ENCODE results near the gene CLEC18C.
"Not testable (repeated sequence)": the region's sequence is repeated elsewhere in the genome, so short reads cannot be mapped to it uniquely, and the experiment has no call there.

CLEC18C gene

GRCh38 chr16:70173916-70174315 is 329 bp downstream of the CLEC18C start:
- H3K4me1 Mint-ChIP-seq; H3K27me3 Mint-ChIP-seq; H3K36me3 Mint-ChIP-seq; DNase-seq; ATAC-seq (replicated peaks); H3K9me3 Mint-ChIP-seq; H3K4me3 Mint-ChIP-seq; H3K27ac Mint-ChIP-seq: not testable (repeated sequence)

DNA sequence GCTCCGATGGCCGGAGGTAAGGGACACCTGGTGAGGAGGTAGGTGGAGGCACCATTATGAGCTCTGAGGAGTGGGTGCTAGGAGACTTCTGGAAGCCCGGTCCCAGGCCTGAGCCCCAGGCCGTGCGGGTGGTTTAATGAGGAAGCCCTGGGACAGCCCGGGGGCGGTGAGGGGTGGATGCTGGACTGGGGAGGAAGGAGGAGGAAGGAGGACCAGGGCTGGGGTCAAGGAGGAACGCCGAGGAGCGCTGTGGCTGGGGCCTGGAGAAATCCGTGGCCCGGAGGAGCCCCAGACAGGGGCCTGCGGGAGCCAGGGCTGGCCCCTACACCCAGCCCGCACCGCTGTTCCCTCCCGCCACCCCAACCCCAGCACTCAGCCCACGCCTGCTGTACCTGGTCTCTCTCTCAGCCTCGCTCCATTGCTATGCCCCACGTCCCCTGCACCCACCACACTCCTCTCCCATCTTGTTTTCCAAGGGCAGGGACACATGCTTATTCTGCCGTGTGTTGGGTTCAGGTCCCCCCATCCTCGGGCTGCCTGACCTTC is 873 bp downstream of the CLEC18C start:
- not testable (repeated sequence) for H3K4me1 Mint-ChIP-seq; H3K27me3 Mint-ChIP-seq; ATAC-seq (replicated peaks); H3K4me3 Mint-ChIP-seq; DNase-seq; H3K9me3 Mint-ChIP-seq; H3K36me3 Mint-ChIP-seq; H3K27ac Mint-ChIP-seq

- not testable (repeated sequence) for H3K36me3 Mint-ChIP-seq, H3K27ac Mint-ChIP-seq, H3K4me1 Mint-ChIP-seq, H3K27me3 Mint-ChIP-seq, H3K9me3 Mint-ChIP-seq, DNase-seq
- peak; percentile 58 to 78 for ATAC-seq (replicated peaks)
- peak overlapping the region in 1 of 2 donors; percentile 63 for H3K4me3 Mint-ChIP-seq
Measured at GRCh38 chr16:70187858-70188607, 14.4 kb downstream of the CLEC18C start.

GRCh38 chr16:70188608-70188915 is 15.0 kb downstream of the CLEC18C start:
- H3K4me1 Mint-ChIP-seq, H3K9me3 Mint-ChIP-seq, H3K27me3 Mint-ChIP-seq, H3K27ac Mint-ChIP-seq, H3K36me3 Mint-ChIP-seq, H3K4me3 Mint-ChIP-seq, DNase-seq: not testable (repeated sequence)
- ATAC-seq (replicated peaks): peak; percentile 24 to 26

DNA sequence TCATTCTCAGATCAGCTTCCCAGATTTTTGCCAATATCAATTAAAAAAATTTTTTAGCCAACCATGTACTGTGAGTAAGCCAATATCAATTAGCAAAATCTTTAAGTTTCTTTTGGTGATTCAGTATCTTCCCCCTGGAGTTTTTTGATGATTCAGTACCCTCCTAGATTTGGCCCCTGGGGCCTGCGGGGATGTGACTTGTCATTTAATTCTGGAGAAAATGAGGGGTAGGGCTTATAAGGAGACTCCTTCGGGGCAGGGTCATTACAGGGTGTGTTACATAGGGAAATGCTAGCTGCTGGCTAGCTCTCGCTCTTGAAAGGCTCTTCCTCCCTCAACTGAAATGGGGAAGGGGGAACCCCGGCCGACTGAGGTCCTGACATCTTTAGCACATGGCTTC is 17.0 kb downstream of the CLEC18C start:
- not testable (repeated sequence) for H3K36me3 Mint-ChIP-seq, H3K4me1 Mint-ChIP-seq, H3K27me3 Mint-ChIP-seq, H3K9me3 Mint-ChIP-seq, DNase-seq, H3K4me3 Mint-ChIP-seq, H3K27ac Mint-ChIP-seq
- peak; percentile 34 to 67 for ATAC-seq (replicated peaks)

- H3K9me3 Mint-ChIP-seq; H3K4me1 Mint-ChIP-seq; H3K27ac Mint-ChIP-seq; DNase-seq; ATAC-seq (replicated peaks); H3K36me3 Mint-ChIP-seq; H3K4me3 Mint-ChIP-seq; H3K27me3 Mint-ChIP-seq: not testable (repeated sequence)
Measured at GRCh38 chr16:70196683-70197300, 23.2 kb downstream of the CLEC18C start.

DNA sequence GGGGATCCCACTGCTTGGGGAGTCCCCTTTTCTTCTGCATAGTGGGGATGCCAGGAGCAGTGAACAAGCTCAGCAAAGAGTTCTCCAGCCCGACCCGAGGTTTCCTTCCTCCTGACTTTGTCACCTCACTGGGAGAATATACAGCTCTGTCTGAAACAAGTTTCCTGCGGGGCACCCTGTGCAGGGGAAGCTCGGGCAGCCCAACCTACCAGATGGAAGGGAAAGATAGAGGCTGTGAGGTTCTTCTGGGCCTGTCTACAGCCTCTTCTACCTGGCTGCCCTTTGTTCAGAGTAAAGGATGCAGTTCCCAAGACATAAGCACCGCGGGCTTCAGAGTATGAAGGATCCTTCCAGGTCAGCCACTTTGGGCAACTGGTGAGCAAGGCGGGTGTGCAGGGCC is 24.0 kb downstream of the CLEC18C start:
- H3K4me1 Mint-ChIP-seq; H3K27me3 Mint-ChIP-seq; H3K36me3 Mint-ChIP-seq; H3K4me3 Mint-ChIP-seq; H3K27ac Mint-ChIP-seq; H3K9me3 Mint-ChIP-seq; DNase-seq; ATAC-seq (replicated peaks): not testable (repeated sequence)

- DNase-seq; H3K27ac Mint-ChIP-seq; H3K4me1 Mint-ChIP-seq; H3K4me3 Mint-ChIP-seq; H3K27me3 Mint-ChIP-seq; ATAC-seq (replicated peaks); H3K36me3 Mint-ChIP-seq; H3K9me3 Mint-ChIP-seq: not testable (repeated sequence)
Measured at GRCh38 chr16:70198230-70198629, 24.6 kb downstream of the CLEC18C start.

GRCh38 chr16:70198666-70199065 is 25.1 kb downstream of the CLEC18C start:
- H3K27me3 Mint-ChIP-seq; H3K4me1 Mint-ChIP-seq; H3K4me3 Mint-ChIP-seq; H3K27ac Mint-ChIP-seq; H3K9me3 Mint-ChIP-seq; H3K36me3 Mint-ChIP-seq; ATAC-seq (replicated peaks); DNase-seq: not testable (repeated sequence)

DNA sequence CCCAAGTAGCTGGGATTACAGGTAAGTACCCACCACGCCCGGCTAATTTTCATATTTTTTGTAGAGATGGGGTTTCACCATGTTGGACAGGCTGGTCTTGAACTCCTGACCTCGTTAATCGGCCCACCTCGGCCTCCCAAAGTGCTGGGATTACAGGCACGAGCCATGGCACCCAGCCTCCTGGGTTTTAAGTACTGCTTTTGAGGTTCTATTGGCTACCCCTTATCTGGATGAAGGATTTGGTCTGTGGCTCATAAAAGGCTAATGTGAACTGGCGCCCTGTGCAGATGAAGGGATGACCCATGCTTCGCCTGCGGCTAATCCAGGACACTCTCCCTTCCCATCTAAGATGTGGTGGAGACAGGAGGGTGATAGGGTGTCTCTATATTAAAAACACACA is 25.6 kb downstream of the CLEC18C start:
- H3K27me3 Mint-ChIP-seq; H3K9me3 Mint-ChIP-seq; DNase-seq; H3K4me1 Mint-ChIP-seq; H3K4me3 Mint-ChIP-seq; H3K36me3 Mint-ChIP-seq; ATAC-seq (replicated peaks); H3K27ac Mint-ChIP-seq: not testable (repeated sequence)

GRCh38 chr16:70200063-70200462 is 26.5 kb downstream of the CLEC18C start:
- H3K9me3 Mint-ChIP-seq: not testable (repeated sequence)

DNA sequence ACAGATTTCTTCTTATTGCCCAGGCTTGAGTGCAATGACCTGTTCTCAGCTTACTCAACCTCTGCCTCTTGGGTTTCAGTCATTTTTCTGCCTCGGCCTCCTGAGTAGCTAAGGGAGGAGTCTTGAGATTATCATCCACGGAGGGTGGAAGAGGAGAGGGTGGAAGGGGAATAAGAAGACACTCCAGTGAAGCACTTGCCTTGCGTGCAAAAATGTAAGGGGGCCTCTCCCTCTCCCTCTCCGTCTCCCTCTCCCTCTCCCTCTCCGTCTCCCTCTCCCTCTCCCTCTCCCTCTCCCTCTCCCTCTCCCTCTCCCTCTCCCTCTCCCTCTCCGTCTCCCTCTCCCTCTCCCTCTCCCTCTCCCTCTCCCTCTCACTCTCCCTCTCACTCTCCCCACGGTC is 29.9 kb downstream of the CLEC18C start:
- not testable (repeated sequence) for H3K27me3 Mint-ChIP-seq; H3K4me1 Mint-ChIP-seq; H3K27ac Mint-ChIP-seq; DNase-seq; H3K9me3 Mint-ChIP-seq; H3K4me3 Mint-ChIP-seq; ATAC-seq (replicated peaks)
- peaks cover 13 to 22% of the 10 kb centered on the region in 2 donors for H3K36me3 Mint-ChIP-seq

More at GRCh38 chr16:70200063-70200462, 26.5 kb downstream of the CLEC18C start:
- not testable (repeated sequence) for H3K27ac Mint-ChIP-seq; H3K4me1 Mint-ChIP-seq; H3K4me3 Mint-ChIP-seq; ATAC-seq (replicated peaks); H3K27me3 Mint-ChIP-seq; H3K36me3 Mint-ChIP-seq; DNase-seq

GRCh38 chr16:70204010-70204409 is 30.4 kb downstream of the CLEC18C start:
- H3K9me3 Mint-ChIP-seq; H3K4me1 Mint-ChIP-seq; H3K4me3 Mint-ChIP-seq; H3K27ac Mint-ChIP-seq; DNase-seq; ATAC-seq (replicated peaks); H3K27me3 Mint-ChIP-seq: not testable (repeated sequence)
- H3K36me3 Mint-ChIP-seq: peaks cover 13 to 22% of the 10 kb centered on the region in 2 donors

- not testable (repeated sequence) for DNase-seq
Measured at GRCh38 chr16:70204668-70205405, 31.2 kb downstream of the CLEC18C start.

DNA sequence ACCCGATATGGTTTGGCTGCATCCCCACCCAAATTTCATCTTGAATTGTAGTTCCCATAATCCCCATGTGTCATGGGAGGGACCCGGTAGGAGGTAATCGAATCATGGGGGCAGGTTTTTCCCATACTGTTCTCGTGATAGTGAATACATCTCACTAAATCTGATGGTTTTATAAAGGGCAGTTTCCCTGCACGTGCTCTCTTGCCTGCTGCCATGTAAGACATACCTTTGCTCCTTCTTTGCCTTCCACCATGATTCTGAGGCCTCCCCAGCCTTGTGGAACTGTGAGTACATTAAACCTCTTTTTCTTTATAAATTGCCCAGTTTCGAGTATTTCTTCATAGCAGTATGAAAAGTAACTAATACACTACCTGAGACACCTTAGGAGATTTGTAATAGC is 32.8 kb downstream of the CLEC18C start:
- not testable (repeated sequence) for DNase-seq; H3K27me3 Mint-ChIP-seq; H3K4me3 Mint-ChIP-seq; H3K4me1 Mint-ChIP-seq; H3K27ac Mint-ChIP-seq; H3K9me3 Mint-ChIP-seq; ATAC-seq (replicated peaks)
- peaks cover 21 to 31% of the 10 kb centered on the region in 2 donors for H3K36me3 Mint-ChIP-seq

More at GRCh38 chr16:70204668-70205405, 31.2 kb downstream of the CLEC18C start:
- H3K36me3 Mint-ChIP-seq: peaks cover 15 to 26% of the 10 kb centered on the region in 2 donors
- not testable (repeated sequence) for H3K9me3 Mint-ChIP-seq; H3K4me3 Mint-ChIP-seq; H3K27ac Mint-ChIP-seq; H3K27me3 Mint-ChIP-seq; H3K4me1 Mint-ChIP-seq; ATAC-seq (replicated peaks)

Measured in stimulated activated naive B cell treated with anti-CD40 and anti-IgM and Interleukin-4, amounts not matched to agents 10 μg/mL and 1 μg/mL and 100 μg/mL, for 72 hours (primary cell).